Activated naive CD4-positive, alpha-beta T cell treated with anti-CD3 and anti-CD28 coated beads for 36 hours (primary cell): Measurements from ENCODE around the gene GSK3A. TPM values are rescaled to one million over a fixed set of nuclear protein-coding genes. Genes with fewer than 3 reads are reported as not detected.

ENCODE experiments used
- CTCF ChIA-PET: fragments of 350-600 bp; sonication (Branson Sonifier 250); formaldehyde crosslinking; loops from one replicate; lab custom pipeline; 2021; ENCODE audit warnings: antibody characterized with exemption; lab: Charles Lee
- DNase-seq: peaks from one replicate; pipeline ENCODE4 v3.0.0-alpha.2; 2020
- H3K27ac Mint-ChIP-seq: one replicate; pipeline ENCODE4 v1.8.0; 2021; ENCODE audit warnings: mild to moderate bottlenecking, mixed read lengths
- H3K27me3 Mint-ChIP-seq: one replicate; pipeline ENCODE4 v1.8.0; 2021; ENCODE audit warnings: low read depth, mixed read lengths
- H3K36me3 Mint-ChIP-seq: one replicate; pipeline ENCODE4 v1.8.0; 2021; ENCODE audit warnings: low read depth, mixed read lengths
- H3K4me1 Mint-ChIP-seq: one replicate; pipeline ENCODE4 v1.8.0; 2021; ENCODE audit warnings: low read depth, mixed read lengths
- H3K4me3 Mint-ChIP-seq: one replicate; pipeline ENCODE4 v1.8.0; 2021; ENCODE audit warnings: mild to moderate bottlenecking, moderate library complexity, mixed read lengths
- H3K9me3 Mint-ChIP-seq: one replicate; pipeline ENCODE4 v1.8.0; 2021; ENCODE audit warnings: mixed read lengths
- intact Hi-C: fragments of 100-400 bp; cut with micrococcal nuclease; formaldehyde crosslinking; loops from one replicate; pipeline ENCODE4 v1.15.1; 2023
- total RNA-seq, 2 experiments: library from RNA; stranded (reverse); gene quantifications; one replicate each; pipeline ENCODE4 v1.2.3, GENCODE V29; 2021

GSK3A gene
- 10 to 100 TPM; 31.1 to 33.8 TPM for total RNA-seq

GRCh38 chr19:42242512-42243409 is at the start of gene GSK3A:
Gene GSK3A (minus strand): TSS chr19:42242602. CDS start chr19:42242465, 137 bp downstream.
- H3K4me1 Mint-ChIP-seq = peaks cover 53% of the 10 kb centered on the region
- H3K4me3 Mint-ChIP-seq = peak within 1 kb of the TSS; percentile 87
- CTCF ChIA-PET = interaction anchor here (0.6 to 6.0 kb wide), 8 partner anchors 12 to 519 kb away, joined by 3 to 57 read pairs (median 4); no protein-coding TSS in a partner anchor

GRCh38 chr19:42291435-42291810 is 49.0 kb upstream of the GSK3A start:
- peaks cover 9% of the 10 kb centered on the region for H3K36me3 Mint-ChIP-seq
- no peak for DNase-seq
- H3K4me1 Mint-ChIP-seq = peaks cover 4% of the 10 kb centered on the region
- intact Hi-C loops = no loop called here
- peak overlapping the region; percentile 65 for H3K27ac Mint-ChIP-seq
- H3K9me3 Mint-ChIP-seq = no peaks in the 10 kb centered on the region
- CTCF ChIA-PET = interaction anchor here (2.3 kb wide), 1 partner anchor 12 kb away, joined by 6 read pairs; no protein-coding TSS in a partner anchor
- no peaks in the 10 kb centered on the region for H3K27me3 Mint-ChIP-seq
- no peak overlapping the region for H3K4me3 Mint-ChIP-seq

More at GRCh38 chr19:42242512-42243409, at the start of gene GSK3A:
- intact Hi-C loops = loop anchor here (1.0 to 10.0 kb wide), 9 partner anchors 22 to 383 kb away; partner anchors contain the start of genes ARHGEF1, RABAC1, ZNF526 and ZNF574
- Mint-ChIP-seq H3K27ac (peak within 1 kb of the TSS; percentile 99), H3K27me3 (no peaks in the 10 kb centered on the region), H3K9me3 (no peaks in the 10 kb centered on the region), H3K36me3 (peaks cover 10% of the 10 kb centered on the region)
- DNase-seq = peak; percentile 97

DNA sequence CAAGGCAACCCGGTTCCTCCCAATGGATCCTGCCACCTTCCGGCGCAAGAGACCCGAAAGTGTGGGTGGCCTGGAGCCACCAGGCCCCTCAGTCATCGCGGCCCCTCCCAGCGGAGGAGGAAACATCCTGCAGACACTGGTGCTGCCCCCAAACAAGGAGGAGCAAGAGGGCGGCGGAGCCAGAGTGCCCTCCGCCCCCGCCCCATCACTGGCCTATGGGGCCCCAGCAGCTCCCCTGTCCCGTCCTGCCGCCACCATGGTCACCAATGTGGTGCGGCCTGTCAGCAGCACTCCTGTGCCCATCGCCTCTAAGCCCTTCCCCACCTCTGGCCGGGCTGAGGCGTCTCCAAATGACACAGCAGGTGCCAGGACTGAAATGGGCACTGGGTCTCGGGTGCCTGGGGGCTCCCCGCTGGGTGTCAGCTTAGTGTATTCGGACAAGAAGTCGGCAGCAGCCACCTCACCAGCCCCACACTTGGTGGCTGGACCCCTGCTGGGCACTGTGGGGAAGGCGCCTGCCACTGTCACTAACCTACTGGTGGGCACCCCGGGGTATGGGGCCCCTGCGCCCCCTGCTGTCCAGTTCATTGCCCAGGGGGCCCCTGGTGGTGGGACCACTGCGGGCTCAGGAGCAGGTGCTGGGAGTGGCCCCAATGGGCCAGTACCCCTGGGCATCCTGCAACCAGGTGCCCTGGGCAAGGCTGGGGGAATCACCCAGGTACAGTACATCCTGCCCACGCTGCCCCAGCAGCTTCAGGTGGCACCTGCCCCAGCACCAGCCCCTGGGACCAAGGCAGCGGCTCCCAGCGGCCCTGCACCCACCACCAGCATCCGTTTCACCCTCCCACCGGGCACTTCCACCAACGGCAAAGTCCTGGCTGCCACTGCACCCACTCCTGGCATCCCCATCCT is 48.4 kb upstream of the GSK3A start:
- intact Hi-C loops = no loop called here
- H3K4me3 Mint-ChIP-seq = no peak overlapping the region
- no peaks in the 10 kb centered on the region for H3K27me3 Mint-ChIP-seq
- peak overlapping the region; percentile 65 for H3K27ac Mint-ChIP-seq
- peaks cover 9% of the 10 kb centered on the region for H3K4me1 Mint-ChIP-seq
- CTCF ChIA-PET = interaction anchor here (1.2 to 2.3 kb wide), 2 partner anchors 9 to 11 kb away, joined by 3 to 6 read pairs; no protein-coding TSS in a partner anchor
- H3K9me3 Mint-ChIP-seq = no peaks in the 10 kb centered on the region
- peaks cover 9% of the 10 kb centered on the region for H3K36me3 Mint-ChIP-seq
- DNase-seq = peak; percentile 40

- no peak for DNase-seq
- Mint-ChIP-seq H3K9me3 (no peaks in the 10 kb centered on the region), H3K27ac (no peak overlapping the region), H3K4me3 (no peak overlapping the region), H3K27me3 (no peaks in the 10 kb centered on the region), H3K4me1 (peaks cover 16% of the 10 kb centered on the region), H3K36me3 (peaks cover 9% of the 10 kb centered on the region)
- intact Hi-C loops = no loop called here
- CTCF ChIA-PET = interaction anchor here (1.2 kb wide), 1 partner anchor 10 kb away, joined by 3 read pairs; no protein-coding TSS in a partner anchor
Measured at GRCh38 chr19:42290136-42290522, 47.7 kb upstream of the GSK3A start.

DNA sequence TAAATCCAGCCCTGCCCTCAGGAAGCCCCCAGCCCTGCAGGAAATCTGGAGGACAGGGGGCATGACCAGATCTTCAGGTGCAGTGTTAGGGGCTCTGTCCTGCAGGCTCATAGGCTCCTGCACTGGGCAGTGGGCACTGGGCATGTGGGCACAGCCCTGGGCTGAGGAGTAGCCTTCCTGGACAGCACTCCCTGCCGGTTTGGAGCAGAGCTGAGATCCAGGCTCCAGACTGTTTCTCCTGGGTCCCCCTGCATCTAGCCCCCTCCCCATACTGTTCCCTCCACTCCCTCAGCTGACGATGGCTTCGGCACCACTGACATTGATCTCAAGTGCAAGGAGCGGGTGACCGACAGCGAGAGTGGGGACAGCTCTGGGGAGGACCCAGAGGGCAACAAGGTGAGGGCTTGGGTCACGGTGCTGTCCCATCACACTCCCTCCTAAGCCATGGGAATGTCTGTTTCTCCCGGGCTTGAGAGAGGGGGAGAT is 47.2 kb upstream of the GSK3A start:
- Mint-ChIP-seq H3K27me3 (no peaks in the 10 kb centered on the region), H3K4me3 (no peak overlapping the region), H3K4me1 (peaks cover 21% of the 10 kb centered on the region), H3K9me3 (no peaks in the 10 kb centered on the region), H3K36me3 (peaks cover 9% of the 10 kb centered on the region), H3K27ac (no peak overlapping the region)
- CTCF ChIA-PET = interaction anchor here (0.6 to 1.2 kb wide), 2 partner anchors 11 to 126 kb away, joined by 3 read pairs; no protein-coding TSS in a partner anchor
- intact Hi-C loops = no loop called here
- no peak for DNase-seq

DNA sequence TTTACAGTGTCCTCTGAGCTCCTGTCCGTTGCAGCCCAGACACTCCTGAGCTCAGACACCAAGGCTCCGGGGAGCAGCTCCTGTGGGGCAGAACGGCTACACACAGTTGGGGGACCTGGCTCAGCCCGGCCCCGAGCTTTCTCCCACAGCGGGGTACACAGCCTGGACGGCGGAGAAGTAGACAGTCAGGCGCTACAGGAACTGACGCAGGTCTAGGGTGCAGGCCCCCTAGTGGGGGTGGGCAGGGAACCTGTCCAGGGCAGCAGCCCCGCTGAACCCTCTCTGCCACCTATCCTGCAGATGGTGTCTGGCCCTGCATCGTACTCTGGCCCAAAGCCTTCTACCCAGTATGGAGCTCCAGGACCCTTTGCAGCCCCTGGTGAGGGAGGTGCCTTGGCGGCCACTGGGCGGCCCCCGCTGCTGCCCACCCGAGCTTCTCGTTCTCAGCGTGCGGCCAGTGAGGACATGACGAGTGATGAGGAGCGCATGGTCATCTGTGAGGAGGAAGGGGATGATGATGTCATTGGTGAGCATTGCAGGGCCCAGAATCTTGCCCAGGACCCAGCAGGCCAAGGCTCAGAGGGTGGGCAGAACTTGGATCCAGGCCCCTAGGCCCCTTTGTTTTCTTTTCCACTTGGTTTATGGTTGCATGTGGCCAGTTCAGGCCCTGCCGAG is 46.6 kb upstream of the GSK3A start:
- intact Hi-C loops = no loop called here
- CTCF ChIA-PET = interaction anchor here (0.6 to 0.9 kb wide), 2 partner anchors 10 to 125 kb away, joined by 3 read pairs; no protein-coding TSS in a partner anchor
- Mint-ChIP-seq H3K27ac (no peak overlapping the region), H3K4me1 (peaks cover 22% of the 10 kb centered on the region), H3K36me3 (peaks cover 9% of the 10 kb centered on the region), H3K4me3 (no peak overlapping the region), H3K27me3 (no peaks in the 10 kb centered on the region), H3K9me3 (no peaks in the 10 kb centered on the region)
- DNase-seq = no peak

DNA sequence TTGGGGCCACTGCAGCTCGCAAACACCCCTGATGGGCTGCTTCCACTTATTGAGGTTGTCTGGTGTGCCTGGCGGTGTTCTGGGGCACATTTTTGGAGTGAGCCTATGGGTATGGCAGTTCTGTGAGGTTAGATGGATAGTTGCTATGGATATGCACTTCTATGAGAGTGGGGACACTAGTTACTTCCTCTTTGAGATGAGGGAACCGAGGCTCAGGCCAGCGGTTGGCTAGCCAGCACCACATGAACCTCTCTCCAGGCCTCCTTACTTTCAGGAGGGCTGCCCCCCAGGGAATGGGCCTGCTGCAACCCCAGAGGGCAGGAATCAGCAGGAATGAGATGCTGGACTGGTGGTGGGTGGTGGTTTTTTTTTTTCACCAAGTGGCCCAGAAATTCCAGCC is 46.0 kb upstream of the GSK3A start:
- Mint-ChIP-seq H3K27ac (no peak overlapping the region), H3K9me3 (no peaks in the 10 kb centered on the region), H3K36me3 (peaks cover 9% of the 10 kb centered on the region), H3K27me3 (no peaks in the 10 kb centered on the region), H3K4me1 (peaks cover 22% of the 10 kb centered on the region), H3K4me3 (no peak overlapping the region)
- intact Hi-C loops = no loop called here
- CTCF ChIA-PET = interaction anchor here (0.9 to 1.7 kb wide), 2 partner anchors 8 to 9 kb away, joined by 3 to 6 read pairs; no protein-coding TSS in a partner anchor
- no peak for DNase-seq

DNA sequence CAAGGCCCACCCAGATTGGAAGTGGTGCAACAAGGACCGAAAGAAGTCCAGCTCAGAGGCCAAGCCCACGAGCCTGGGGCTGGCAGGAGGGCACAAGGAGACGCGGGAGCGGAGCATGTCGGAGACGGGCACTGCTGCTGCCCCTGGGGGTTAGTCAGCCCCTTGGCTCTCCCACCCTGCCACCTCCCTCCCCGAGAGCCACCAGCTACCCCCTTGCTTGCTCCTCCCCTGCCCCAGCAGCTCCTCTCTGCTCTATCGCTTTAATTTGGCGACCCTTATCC is 45.4 kb upstream of the GSK3A start:
- Mint-ChIP-seq H3K9me3 (no peaks in the 10 kb centered on the region), H3K27me3 (no peaks in the 10 kb centered on the region), H3K27ac (no peak overlapping the region), H3K4me1 (peaks cover 22% of the 10 kb centered on the region), H3K4me3 (no peak overlapping the region), H3K36me3 (peaks cover 9% of the 10 kb centered on the region)
- intact Hi-C loops = no loop called here
- CTCF ChIA-PET = interaction anchor here (1.7 kb wide), 1 partner anchor 9 kb away, joined by 6 read pairs; no protein-coding TSS in a partner anchor
- DNase-seq = no peak

- DNase-seq = no peak
- peaks cover 26% of the 10 kb centered on the region for H3K4me1 Mint-ChIP-seq
Measured at GRCh38 chr19:42287017-42287826, 44.8 kb upstream of the GSK3A start.

GRCh38 chr19:42286349-42287016 is 44.1 kb upstream of the GSK3A start:
- H3K27ac Mint-ChIP-seq = no peak overlapping the region
- H3K9me3 Mint-ChIP-seq = no peaks in the 10 kb centered on the region
- no peak for DNase-seq
- peaks cover 29% of the 10 kb centered on the region for H3K4me1 Mint-ChIP-seq
- intact Hi-C loops = no loop called here
- no peaks in the 10 kb centered on the region for H3K27me3 Mint-ChIP-seq
- CTCF ChIA-PET = interaction anchor here (1.7 kb wide), 1 partner anchor 10 kb away, joined by 6 read pairs; no protein-coding TSS in a partner anchor
- peaks cover 4% of the 10 kb centered on the region for H3K36me3 Mint-ChIP-seq
- H3K4me3 Mint-ChIP-seq = no peak overlapping the region

More at GRCh38 chr19:42287017-42287826, 44.8 kb upstream of the GSK3A start:
- no peak overlapping the region for H3K27ac Mint-ChIP-seq
- no peaks in the 10 kb centered on the region for H3K27me3 Mint-ChIP-seq
- peaks cover 9% of the 10 kb centered on the region for H3K36me3 Mint-ChIP-seq
- intact Hi-C loops = no loop called here
- no peaks in the 10 kb centered on the region for H3K9me3 Mint-ChIP-seq
- CTCF ChIA-PET = interaction anchor here (1.7 kb wide), 1 partner anchor 9 kb away, joined by 6 read pairs; no protein-coding TSS in a partner anchor
- H3K4me3 Mint-ChIP-seq = no peak overlapping the region
